KBM-7 (cell line): Measurements from ENCODE around the gene HPCAL4.

Experiments used
- DNase-seq: peaks from one replicate; pipeline ENCODE4 v3.0.0-alpha.2; 2015
- in situ Hi-C: fragments of 300-500 bp; cut with MboI; formaldehyde crosslinking; loops from 2 replicates; pipeline ENCODE4 v1.14.3; 2020; ENCODE audit warnings: low sequenced_read_pairs, low pct_unique_long_range_greater_than_20kb, mixed read lengths

HPCAL4 gene

GRCh38 chr1:39707506-39707905 is 16.3 kb upstream of the HPCAL4 start:
- in situ Hi-C loops, result no loop called here

GRCh38 chr1:39704757-39705156 is 13.5 kb upstream of the HPCAL4 start:
- in situ Hi-C loops, result no loop called here

More at GRCh38 chr1:39707506-39707905, 16.3 kb upstream of the HPCAL4 start:
- DNase-seq, result no peak

GRCh38 chr1:39701049-39701439 is 9.8 kb upstream of the HPCAL4 start:
- in situ Hi-C loops, result no loop called here
- no peak for DNase-seq

More at GRCh38 chr1:39704757-39705156, 13.5 kb upstream of the HPCAL4 start:
- DNase-seq, result no peak

- in situ Hi-C loops, result no loop called here
- DNase-seq, result no peak
Measured at GRCh38 chr1:39700348-39700747, 9.1 kb upstream of the HPCAL4 start.

GRCh38 chr1:39699419-39699818 is 8.2 kb upstream of the HPCAL4 start:
- in situ Hi-C loops, result no loop called here

GRCh38 chr1:39698568-39698967 is 7.3 kb upstream of the HPCAL4 start:
- in situ Hi-C loops, result no loop called here
- DNase-seq, result no peak

More at GRCh38 chr1:39699419-39699818, 8.2 kb upstream of the HPCAL4 start:
- DNase-seq, result no peak

GRCh38 chr1:39696448-39696847 is 5.2 kb upstream of the HPCAL4 start:
- DNase-seq, result no peak
- in situ Hi-C loops, result no loop called here

GRCh38 chr1:39695016-39695415 is 3.8 kb upstream of the HPCAL4 start:
- DNase-seq, result no peak
- in situ Hi-C loops, result no loop called here

GRCh38 chr1:39694026-39694425 is 2.8 kb upstream of the HPCAL4 start:
- in situ Hi-C loops, result no loop called here

GRCh38 chr1:39692152-39693074 is 1.2 kb upstream of the HPCAL4 start:
- DNase-seq, result no peak
- in situ Hi-C loops, result no loop called here

More at GRCh38 chr1:39694026-39694425, 2.8 kb upstream of the HPCAL4 start:
- no peak for DNase-seq

- in situ Hi-C loops, result no loop called here
Measured at GRCh38 chr1:39690794-39691382, 345 bp downstream of the HPCAL4 start.

GRCh38 chr1:39690225-39690624 is 1.0 kb downstream of the HPCAL4 start:
- DNase-seq, result no peak
- in situ Hi-C loops, result no loop called here

More at GRCh38 chr1:39690794-39691382, 345 bp downstream of the HPCAL4 start:
- DNase-seq, result no peak

GRCh38 chr1:39689635-39690034 is 1.6 kb downstream of the HPCAL4 start:
- no peak for DNase-seq
- in situ Hi-C loops, result no loop called here

GRCh38 chr1:39689214-39689613 is 2.0 kb downstream of the HPCAL4 start:
- in situ Hi-C loops, result no loop called here
- no peak for DNase-seq

- no peak for DNase-seq
- in situ Hi-C loops, result no loop called here
Measured at GRCh38 chr1:39688706-39689105, 2.5 kb downstream of the HPCAL4 start.

- DNase-seq, result no peak
- in situ Hi-C loops, result no loop called here
Measured at GRCh38 chr1:39687243-39687642, 4.0 kb downstream of the HPCAL4 start.

- in situ Hi-C loops, result no loop called here
- no peak for DNase-seq
Measured at GRCh38 chr1:39685071-39685470, 6.2 kb downstream of the HPCAL4 start.

GRCh38 chr1:39684313-39684664 is 6.9 kb downstream of the HPCAL4 start:
- no peak for DNase-seq
- in situ Hi-C loops, result no loop called here

GRCh38 chr1:39683591-39684312 is 7.5 kb downstream of the HPCAL4 start:
- DNase-seq, result no peak
- in situ Hi-C loops, result no loop called here

- no peak for DNase-seq
- in situ Hi-C loops, result no loop called here
Measured at GRCh38 chr1:39681999-39682398, 9.2 kb downstream of the HPCAL4 start.
